OCI-LY1 (cell line): ENCODE results near the gene PLA2G6.

Experiments used
- CTCF ChIP-seq: fragments of 200-600 bp; sonication (generic), shearing (Covaris generic); IDR thresholded peaks from 2 replicates; pipeline ENCODE4 v1.5.1; 2017; ENCODE audit warnings: mild to moderate bottlenecking, antibody characterized with exemption, low read length, moderate library complexity, mixed read lengths
- EZH2 ChIP-seq: fragments of 200-600 bp; sonication (generic), shearing (Covaris generic); IDR thresholded peaks from 2 replicates; pipeline ENCODE4 v1.8.0; 2017; ENCODE audit warnings: borderline replicate concordance, mixed run types, mild to moderate bottlenecking, antibody characterized with exemption, low read length, moderate library complexity, mixed read lengths

GRCh38 chr22:38089474-38089851 lies 92.2 kb downstream of the PLA2G6 start:
- TF ChIP-seq CTCF, result no peak
- no peak for TF ChIP-seq EZH2
